Neuronal stem cell (in vitro differentiated cells): ENCODE results near the gene CBFA2T2.

Experiments used
- DNase-seq: peaks from one replicate; pipeline ENCODE4 v3.0.0-alpha.2; 2013; ENCODE audit warnings: low spot score
- H2AFZ ChIP-seq: one replicate; pipeline ENCODE4 v1.6.1; 2013; ENCODE audit warnings: mild to moderate bottlenecking, low read length, inconsistent platforms
- H2AK5ac ChIP-seq: 2 replicates; pipeline ENCODE4 v1.6.1; 2013; ENCODE audit warnings: low read depth, mild to moderate bottlenecking, inconsistent platforms, low read length, moderate library complexity, mixed read lengths
- H2BK120ac ChIP-seq: 2 replicates; pipeline ENCODE4 v1.6.1; 2013; ENCODE audit warnings: low read depth, mild to moderate bottlenecking, inconsistent platforms, low read length, moderate library complexity, mixed read lengths
- H2BK12ac ChIP-seq: one replicate; pipeline ENCODE4 v1.6.1; 2013; ENCODE audit warnings: low read length, inconsistent platforms
- H2BK15ac ChIP-seq: 2 replicates; pipeline ENCODE4 v1.6.1; 2013; ENCODE audit warnings: mild to moderate bottlenecking, low read length, inconsistent platforms, mixed read lengths
- H2BK5ac ChIP-seq: one replicate; pipeline ENCODE4 v1.6.1; 2013; ENCODE audit warnings: inconsistent platforms, mild to moderate bottlenecking, low read length, moderate library complexity
- H3K14ac ChIP-seq: one replicate; pipeline ENCODE4 v1.6.1; 2013; ENCODE audit warnings: low read length, inconsistent platforms
- H3K18ac ChIP-seq: 2 replicates; pipeline ENCODE4 v1.6.1; 2013; ENCODE audit warnings: low read length, inconsistent platforms
- H3K23ac ChIP-seq: 2 replicates; pipeline ENCODE4 v1.6.1; 2013; ENCODE audit warnings: low read depth, mild to moderate bottlenecking, mixed read lengths, low read length, inconsistent platforms; ENCODE audit not compliant: poor library complexity
- H3K27ac ChIP-seq: replicated peaks from 3 replicates; pipeline ENCODE4 v1.5.1; 2013; ENCODE audit warnings: low read length, inconsistent platforms
- H3K27me3 ChIP-seq, 3 experiments: 2 replicates each; pipeline ENCODE4 v1.6.1; 2013; ENCODE audit warnings: low read length in 3 of 3, mild to moderate bottlenecking in 2 of 3, inconsistent platforms in 1 of 3, low read depth in 1 of 3, mixed read lengths in 1 of 3, moderate library complexity in 1 of 3; ENCODE audit not compliant: control insufficient read depth in 3 of 3, insufficient read depth in 3 of 3
- H3K36me3 ChIP-seq, 2 donors: replicated peaks in 1 of 2; 2 replicates each; pipeline ENCODE4 v1.6.1; 2013; ENCODE audit warnings: low read length in 2 of 2; ENCODE audit not compliant: control insufficient read depth in 2 of 2, insufficient read depth in 2 of 2
- H3K4ac ChIP-seq: 2 replicates; pipeline ENCODE4 v1.6.1; 2013; ENCODE audit warnings: inconsistent platforms, mild to moderate bottlenecking, low read length, moderate library complexity
- H3K4me1 ChIP-seq, 2 donors: 1 replicate in 1 of 2; 2 replicates in 1 of 2; pipeline ENCODE4 v1.6.1; 2013; ENCODE audit warnings: low read length in 2 of 2, low read depth in 1 of 2; ENCODE audit not compliant: control insufficient read depth in 2 of 2, insufficient read depth in 1 of 2
- H3K4me2 ChIP-seq: one replicate; pipeline ENCODE4 v1.6.1; 2013; ENCODE audit warnings: mild to moderate bottlenecking, low read length, inconsistent platforms; ENCODE audit not compliant: insufficient read depth, poor library complexity, severe bottlenecking
- H3K4me3 ChIP-seq, 2 donors: 2 replicates each; pipeline ENCODE4 v1.5.1; 2013; ENCODE audit warnings: low read length in 2 of 2, mild to moderate bottlenecking in 2 of 2, inconsistent platforms in 1 of 2, moderate library complexity in 1 of 2
- H3K79me1 ChIP-seq: one replicate; pipeline ENCODE4 v1.6.1; 2013; ENCODE audit warnings: low read depth, mild to moderate bottlenecking, inconsistent platforms, low read length, moderate library complexity
- H3K9ac ChIP-seq: one replicate; pipeline ENCODE4 v1.6.1; 2013; ENCODE audit warnings: mild to moderate bottlenecking, low read depth, low read length, inconsistent platforms; ENCODE audit not compliant: poor library complexity
- H3K9me3 ChIP-seq, 2 donors: replicated peaks in 1 of 2; 2 replicates each; pipeline versions ENCODE3 to v1.6.1; 2013; ENCODE audit warnings: low read length in 2 of 2, mild to moderate bottlenecking in 2 of 2, inconsistent platforms in 1 of 2, low read depth in 1 of 2, mixed read lengths in 1 of 2, moderate library complexity in 1 of 2; ENCODE audit not compliant: control insufficient read depth in 2 of 2, insufficient read depth in 1 of 2
- H4K8ac ChIP-seq: one replicate; pipeline ENCODE4 v1.6.1; 2013; ENCODE audit warnings: low read depth, mild to moderate bottlenecking, inconsistent platforms, low read length, moderate library complexity
- H4K91ac ChIP-seq: one replicate; pipeline ENCODE4 v1.6.1; 2013; ENCODE audit warnings: low read length, low read depth, mild to moderate bottlenecking, inconsistent platforms; ENCODE audit not compliant: poor library complexity
- WGBS, 2 donors: extraction: QIAGEN DNeasy Blood & Tissue Kit; methylation state at CpG; one replicate each; pipeline ENCODE4 v1.1.7; 2013; ENCODE audit warnings: missing lambda C conversion rate in 2 of 2, mixed read lengths in 1 of 2; ENCODE audit not compliant: insufficient read length in 2 of 2, insufficient replicate concordance in 1 of 2; ENCODE audit errors: extremely low coverage in 2 of 2; 5-methylcytosine and 5-hydroxymethylcytosine counted together

Gene CBFA2T2

GRCh38 chr20:33549229-33549999 lies 59.5 kb downstream of the CBFA2T2 start:
- Histone ChIP-seq H2AK5ac (no peak overlapping the region), H3K18ac (no peak overlapping the region), H3K4ac (no peak overlapping the region), H2AFZ (no peak overlapping the region), H2BK120ac (no peak overlapping the region), H3K27ac (no peak overlapping the region), H2BK12ac (no peak overlapping the region), H4K8ac (no peak overlapping the region), H3K79me1 (no peaks in the 10 kb centered on the region), H2BK15ac (no peak overlapping the region), H3K9ac (no peak overlapping the region), H3K27me3 (no peaks in the 10 kb centered on the region), H3K36me3 (peaks cover 0 to 3% of the 10 kb centered on the region in 2 donors), H3K14ac (no peak overlapping the region), H4K91ac (no peak overlapping the region), H3K23ac (no peak overlapping the region), H3K9me3 (no peaks in the 10 kb centered on the region), H3K4me1 (peaks cover 0 to 2% of the 10 kb centered on the region in 2 donors), H2BK5ac (no peak overlapping the region), H3K4me3 (no peak overlapping the region), H3K4me2 (no peak overlapping the region)
- WGBS, 2 donors = no CpG with 5 or more reads among the region's 2 CpGs
- DNase-seq = no peak

- H2BK120ac ChIP-seq = no peak overlapping the region
- no peak overlapping the region for H2BK15ac ChIP-seq
- no peak overlapping the region for H2BK12ac ChIP-seq
- H4K91ac ChIP-seq = no peak overlapping the region
- H3K9me3 ChIP-seq = no peaks in the 10 kb centered on the region
- no peak overlapping the region for H3K23ac ChIP-seq
- DNase-seq = no peak
- WGBS, 2 donors = no CpG with 5 or more reads among the region's 1 CpG
- peaks cover 0 to 11% of the 10 kb centered on the region in 2 donors for H3K36me3 ChIP-seq
- H3K14ac ChIP-seq = no peak overlapping the region
- H3K4me3 ChIP-seq = no peak overlapping the region
- H3K18ac ChIP-seq = no peak overlapping the region
- no peak overlapping the region for H3K9ac ChIP-seq
- no peak overlapping the region for H2AFZ ChIP-seq
- H4K8ac ChIP-seq = no peak overlapping the region
- no peak overlapping the region for H3K4me2 ChIP-seq
- H2AK5ac ChIP-seq = no peak overlapping the region
- no peak overlapping the region for H3K4ac ChIP-seq
- H2BK5ac ChIP-seq = no peak overlapping the region
- peaks cover 3 to 4% of the 10 kb centered on the region in 2 donors for H3K4me1 ChIP-seq
- H3K27ac ChIP-seq = no peak overlapping the region
- H3K27me3 ChIP-seq = no peaks in the 10 kb centered on the region
- H3K79me1 ChIP-seq = no peaks in the 10 kb centered on the region
Measured at GRCh38 chr20:33551778-33552177, 61.9 kb downstream of the CBFA2T2 start.

- peaks cover 0 to 15% of the 10 kb centered on the region in 2 donors for H3K36me3 ChIP-seq
- no peak overlapping the region for H2BK12ac ChIP-seq
- H3K27me3 ChIP-seq = no peaks in the 10 kb centered on the region
- no peak overlapping the region for H3K4me3 ChIP-seq
- no peaks in the 10 kb centered on the region for H3K79me1 ChIP-seq
- peaks cover 3 to 4% of the 10 kb centered on the region in 2 donors for H3K4me1 ChIP-seq
- no peak overlapping the region for H4K8ac ChIP-seq
- H3K14ac ChIP-seq = no peak overlapping the region
- no CpG with 5 or more reads among the region's 3 CpGs for WGBS, 2 donors
- no peak overlapping the region for H2BK5ac ChIP-seq
- no peak overlapping the region for H2AFZ ChIP-seq
- no peak overlapping the region for H3K23ac ChIP-seq
- no peak overlapping the region for H4K91ac ChIP-seq
- no peak overlapping the region for H2BK15ac ChIP-seq
- H3K9me3 ChIP-seq = no peaks in the 10 kb centered on the region
- DNase-seq = no peak
- H3K4ac ChIP-seq = no peak overlapping the region
- H2BK120ac ChIP-seq = no peak overlapping the region
- no peak overlapping the region for H3K9ac ChIP-seq
- H3K27ac ChIP-seq = no peak overlapping the region
- H3K4me2 ChIP-seq = no peak overlapping the region
- H3K18ac ChIP-seq = no peak overlapping the region
- no peak overlapping the region for H2AK5ac ChIP-seq
Measured at GRCh38 chr20:33552519-33552918, 62.6 kb downstream of the CBFA2T2 start.

GRCh38 chr20:33553516-33553915 lies 63.6 kb downstream of the CBFA2T2 start:
- H3K4me2 ChIP-seq = no peak overlapping the region
- H3K9ac ChIP-seq = no peak overlapping the region
- H4K91ac ChIP-seq = no peak overlapping the region
- H3K14ac ChIP-seq = no peak overlapping the region
- DNase-seq = no peak
- no peaks in the 10 kb centered on the region for H3K9me3 ChIP-seq
- H3K4me1 ChIP-seq = peaks cover 3 to 4% of the 10 kb centered on the region in 2 donors
- no peak overlapping the region for H3K4ac ChIP-seq
- no peak overlapping the region for H2BK5ac ChIP-seq
- H2AFZ ChIP-seq = no peak overlapping the region
- no CpG with 5 or more reads among the region's 4 CpGs for WGBS, 2 donors
- no peaks in the 10 kb centered on the region for H3K27me3 ChIP-seq
- no peak overlapping the region for H2BK120ac ChIP-seq
- no peak overlapping the region for H3K4me3 ChIP-seq
- H2AK5ac ChIP-seq = no peak overlapping the region
- H3K36me3 ChIP-seq = peaks cover 0 to 15% of the 10 kb centered on the region in 2 donors
- H3K18ac ChIP-seq = no peak overlapping the region
- H3K79me1 ChIP-seq = no peaks in the 10 kb centered on the region
- no peak overlapping the region for H2BK12ac ChIP-seq
- no peak overlapping the region for H4K8ac ChIP-seq
- no peak overlapping the region for H3K23ac ChIP-seq
- no peak overlapping the region for H3K27ac ChIP-seq
- H2BK15ac ChIP-seq = no peak overlapping the region
